Measurements from ENCODE around the gene EXOC7. TPM values are rescaled to one million over a fixed set of nuclear protein-coding genes. Genes with fewer than 3 reads are reported as not detected.

The EXOC7 gene
- total and polyA plus RNA-seq, 2 of the 8 experiments (the other 6 are each of a cell fraction or from before 2014, with no cell fraction given), result 77.1 to 92.6 TPM

DNA sequence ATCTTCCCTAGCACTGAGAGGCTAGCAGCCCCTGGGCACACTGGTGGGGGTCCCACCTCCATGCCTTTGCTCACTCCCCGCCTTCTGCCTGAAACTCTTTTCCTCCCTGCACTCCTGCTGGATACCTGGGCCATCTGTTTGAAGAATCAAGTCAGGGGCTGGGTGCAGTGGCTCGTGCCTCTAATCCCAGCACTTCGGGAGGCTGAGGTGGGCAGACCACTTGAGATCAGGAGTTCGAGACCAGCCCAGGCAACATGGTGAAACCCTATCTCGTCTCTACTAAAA lies 21.7 kb upstream of the EXOC7 start:
- Histone ChIP-seq H3K4me1 (replicated peaks in 1 of 4; ENCODE audit: control insufficient read depth in 3 of 4, insufficient read depth in 4 of 4, low read length in 3 of 4) (peaks cover 6 to 27% (median 14%) of the 10 kb centered on the region in 4 experiments), H2BK120ac (replicated peaks; ENCODE audit: low read depth, low read length) (no peak overlapping the region), H3K9me3 (ENCODE audit: insufficient read depth in 2 of 2, low read depth in 1 of 2, low read length in 1 of 2) (no peaks in the 10 kb centered on the region), H4K20me1 (replicated peaks in 1 of 2; ENCODE audit: control insufficient read depth in 1 of 2, insufficient read depth in 2 of 2, low read length in 2 of 2) (no peaks in the 10 kb centered on the region), H3K4me3 (ENCODE audit: extremely low read depth in 1 of 4, insufficient read depth in 2 of 4, low read depth in 3 of 4, low read length in 4 of 4) (no peak overlapping the region), H2AFZ (ENCODE audit: low read length) (no peak overlapping the region), H2BK20ac (ENCODE audit: low read length) (peak overlapping the region; percentile 80; the same call in 1 of the 2 replicates), H3K56ac (replicated peaks; ENCODE audit: insufficient read length, low read depth, low read length) (no peak overlapping the region), H2AK5ac (ENCODE audit: low read depth, low read length) (no peak overlapping the region), H3K23ac (ENCODE audit: insufficient read length) (no peak overlapping the region), H3K79me1 (ENCODE audit: low read depth, low read length) (no peaks in the 10 kb centered on the region), H3K14ac (ENCODE audit: insufficient read length) (no peak overlapping the region), H3K4ac (replicated peaks; ENCODE audit: insufficient read length, low read depth, low read length) (no peak overlapping the region), H3K27ac (ENCODE audit: low read depth, low read length) (no peak overlapping the region), H3K23me2 (ENCODE audit: low read depth, low read length) (peaks cover 3% of the 10 kb centered on the region; the same call in 1 of the 2 replicates), H3K4me2 (ENCODE audit: insufficient read depth in 1 of 2, low read depth in 2 of 2, low read length in 2 of 2) (no peak overlapping the region), H4K8ac (ENCODE audit: extremely low read depth, insufficient read depth, low read length) (no peak overlapping the region), H4K91ac (replicated peaks; ENCODE audit: insufficient read length, low read length) (no peak overlapping the region), H3K18ac (ENCODE audit: extremely low read depth, low read length) (no peak overlapping the region; the same call in none of the 2 replicates), H4K5ac (ENCODE audit: insufficient read length, low read depth, low read length) (no peak overlapping the region), H2BK12ac (ENCODE audit: low read depth, low read length) (peak overlapping the region; percentile 68; the same call in 1 of the 2 replicates), H3K27me3 (replicated peaks in 1 of 4; ENCODE audit: control insufficient read depth in 3 of 4, extremely low read depth in 1 of 4, insufficient read depth in 3 of 4, low read length in 3 of 4) (peaks cover 0 to 17% (median 7%) of the 10 kb centered on the region in 4 experiments; a peak in 5 of 7 replicates), H2BK5ac (ENCODE audit: low read depth, low read length) (no peak overlapping the region), H3K9ac (replicated peaks in 1 of 4; ENCODE audit: extremely low read depth in 1 of 4, low read depth in 3 of 4, low read length in 3 of 4) (no peak overlapping the region), H3K36me3 (ENCODE audit: control insufficient read depth in 2 of 4, insufficient read depth in 4 of 4, low read length in 3 of 4) (no peaks in the 10 kb centered on the region), H2BK15ac (ENCODE audit: low read length) (no peak overlapping the region), H3K79me2 (ENCODE audit: control insufficient read depth in 1 of 2, insufficient read depth in 2 of 2, low read length in 2 of 2) (no peaks in the 10 kb centered on the region)
- ChIA-PET CTCF (ENCODE audit: partially characterized antibody) (interaction anchor here (0.6 to 41.5 kb wide), 23 partner anchors 8 to 256 kb away, joined by 3 to 778 read pairs (median 5); partner anchors contain the start of genes FOXJ1 and ZACN), POLR2A (ENCODE audit: partially characterized antibody) (interaction anchor here (0.8 to 1.5 kb wide), 3 partner anchors 10 to 17 kb away, joined by 3 to 6 read pairs (median 6); no protein-coding TSS in a partner anchor)
- FAIRE-seq (no peak), DNase-seq (ENCODE audit: low read depth in 1 of 2, low spot score in 2 of 2) (no peak)
- 86% methylated on average over 5 of the region's 5 CpGs; no CpG with 5 or more reads in 1 of the 2 experiments for WGBS, 2 experiments (ENCODE audit: extremely low coverage in 1 of 2, insufficient coverage in 1 of 2, insufficient read length in 1 of 2, insufficient replicate concordance in 2 of 2, low coverage in 1 of 2, low lambda C conversion rate in 2 of 2, missing lambda C conversion rate in 1 of 2)
- TF ChIP-seq CBX5 (IDR thresholded peaks at IDR 0.05; ENCODE audit: low read depth, low read length), result no peak
- no peak for TF ChIP-seq NANOG (IDR thresholded peaks at IDR 0.05; ENCODE audit: insufficient read depth, low read depth, low read length, poor library complexity, severe bottlenecking)
- no peak for TF ChIP-seq EZH2 (IDR thresholded peaks at IDR 0.05; ENCODE audit: low read depth, low read length, severe bottlenecking)
- TF ChIP-seq POLR2A (IDR thresholded peaks at IDR 0.05; ENCODE audit: control extremely low read depth in 1 of 2, low read depth in 2 of 2, low read length in 2 of 2), result no peak
- TF ChIP-seq, protein P1, sequence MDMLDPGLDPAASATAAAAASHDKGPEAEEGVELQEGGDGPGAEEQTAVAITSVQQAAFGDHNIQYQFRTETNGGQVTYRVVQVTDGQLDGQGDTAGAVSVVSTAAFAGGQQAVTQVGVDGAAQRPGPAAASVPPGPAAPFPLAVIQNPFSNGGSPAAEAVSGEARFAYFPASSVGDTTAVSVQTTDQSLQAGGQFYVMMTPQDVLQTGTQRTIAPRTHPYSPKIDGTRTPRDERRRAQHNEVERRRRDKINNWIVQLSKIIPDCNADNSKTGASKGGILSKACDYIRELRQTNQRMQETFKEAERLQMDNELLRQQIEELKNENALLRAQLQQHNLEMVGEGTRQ (IDR thresholded peaks at IDR 0.05; ENCODE audit: low read length), result no peak
- no peak for TF ChIP-seq CTBP2 (IDR thresholded peaks at IDR 0.05; ENCODE audit: borderline replicate concordance, insufficient read depth, insufficient read length, low read length)
- TF ChIP-seq SIN3A (conservative IDR thresholded peaks at IDR 0.05 in 1 of 2, IDR thresholded peaks at IDR 0.05 in 1 of 2; ENCODE audit: low read depth in 1 of 2, low read length in 2 of 2), result no peak
- TF ChIP-seq SP4 (IDR thresholded peaks at IDR 0.05; ENCODE audit: low read length), result no peak
- TF ChIP-seq JUND (IDR thresholded peaks at IDR 0.05; ENCODE audit: low read length), result no peak
- no peak for TF ChIP-seq RXRA (IDR thresholded peaks at IDR 0.05; ENCODE audit: insufficient read depth, low read depth, low read length)

Data from H1 (cell line).